HEK293T (cell line): ENCODE results near the gene KCNJ18.
"Not testable (repeated sequence)": the region's sequence is repeated elsewhere in the genome, so short reads cannot be mapped to it uniquely, and the experiment has no call there.

Experiments used
- ARNT ChIP-seq: fragments of 450-650 bp; IDR thresholded peaks from 2 replicates; pipeline ENCODE4 v1.6.1; 2017; ENCODE audit warnings: mild to moderate bottlenecking
- ELF4 ChIP-seq: fragments of 450-650 bp; IDR thresholded peaks from 2 replicates; pipeline ENCODE4 v1.6.1; 2017; ENCODE audit warnings: antibody characterized with exemption
- FOXA1 ChIP-seq: fragments of 450-650 bp; IDR thresholded peaks from 2 replicates; pipeline ENCODE4 v1.6.1; 2016; ENCODE audit warnings: mild to moderate bottlenecking
- FOXK2 ChIP-seq: fragments of 450-650 bp; IDR thresholded peaks from 2 replicates; pipeline ENCODE4 v1.6.1; 2016; ENCODE audit warnings: mild to moderate bottlenecking
- FOXM1 ChIP-seq: fragments of 450-650 bp; IDR thresholded peaks from 2 replicates; pipeline ENCODE4 v1.6.1; 2017; ENCODE audit warnings: mild to moderate bottlenecking, borderline replicate concordance
- L3MBTL2 ChIP-seq: fragments of 450-650 bp; conservative IDR thresholded peaks from 2 replicates; pipeline ENCODE4 v1.6.1; 2016; ENCODE audit warnings: mild to moderate bottlenecking
- SP1 ChIP-seq: fragments of 450-650 bp; IDR thresholded peaks from 2 replicates; pipeline ENCODE4 v1.6.1; 2017
- SUZ12 ChIP-seq: fragments of 450-650 bp; IDR thresholded peaks from 2 replicates; pipeline ENCODE4 v1.6.1; 2016; ENCODE audit warnings: mild to moderate bottlenecking
- TARDBP ChIP-seq: fragments of 450-650 bp; IDR thresholded peaks from 2 replicates; pipeline ENCODE4 v1.6.1; 2016
- ZNF384 ChIP-seq: fragments of 450-650 bp; IDR thresholded peaks from 2 replicates; pipeline ENCODE4 v1.6.1; 2016

GRCh38 chr17:21748686-21749085 is 56.4 kb downstream of the KCNJ18 start:
- TF ChIP-seq FOXA1, FOXK2, ARNT, ZNF384, L3MBTL2, SUZ12, SP1, ELF4, FOXM1, TARDBP: not testable (repeated sequence)
